Bronchial epithelial cell (primary cell): ENCODE results near the gene KPNB1. TPM values are rescaled to one million over a fixed set of nuclear protein-coding genes. Genes with fewer than 3 reads are reported as not detected.
A peak's percentile ranks its signal among the peaks of the same experiment; 100 is the strongest.

Experiments
- DNase-seq: peaks from one replicate; pipeline ENCODE4 v3.0.0-alpha.2; 2010; ENCODE audit warnings: low read depth
- FAIRE-seq: peaks from 2 replicates; lab custom pipeline; 2011; peaks lifted over from hg19 to GRCh38; lab: Jason Lieb, UNC
- H3K27me3 ChIP-seq: 2 replicates; pipeline ENCODE4 v1.5.1; 2011; ENCODE audit warnings: low read length; ENCODE audit not compliant: control insufficient read depth, insufficient read depth
- H3K36me3 ChIP-seq: 2 replicates; pipeline ENCODE4 v1.5.1; 2011; ENCODE audit warnings: low read length; ENCODE audit not compliant: control insufficient read depth, insufficient read depth
- H3K4me3 ChIP-seq: 2 replicates; pipeline ENCODE4 v1.5.1; 2011; ENCODE audit warnings: mild to moderate bottlenecking, low read depth, low read length, control low read depth
- total RNA-seq: library from RNA; depleted of rRNA; stranded (reverse); fragments of >200 nt; gene quantifications from 2 replicates; pipeline ENCODE4 v1.2.1, GENCODE V29; 2014
- TF ChIP-seq, protein P1 (sequence below): IDR thresholded peaks from 2 replicates; pipeline ENCODE4 v1.5.1; 2011; ENCODE audit warnings: mild to moderate bottlenecking, moderate library complexity, low read length, control low read depth, inconsistent platforms; ENCODE audit not compliant: insufficient read depth, severe bottlenecking

The KPNB1 gene
- total RNA-seq, 1 donor from 2014 or later = 279 TPM

- Histone ChIP-seq H3K27me3 (no peaks in the 10 kb centered on the region), H3K4me3 (no peak overlapping the region), H3K36me3 (peaks cover 3% of the 10 kb centered on the region)
- DNase-seq (no peak), FAIRE-seq (no peak)
- TF ChIP-seq, protein P1, sequence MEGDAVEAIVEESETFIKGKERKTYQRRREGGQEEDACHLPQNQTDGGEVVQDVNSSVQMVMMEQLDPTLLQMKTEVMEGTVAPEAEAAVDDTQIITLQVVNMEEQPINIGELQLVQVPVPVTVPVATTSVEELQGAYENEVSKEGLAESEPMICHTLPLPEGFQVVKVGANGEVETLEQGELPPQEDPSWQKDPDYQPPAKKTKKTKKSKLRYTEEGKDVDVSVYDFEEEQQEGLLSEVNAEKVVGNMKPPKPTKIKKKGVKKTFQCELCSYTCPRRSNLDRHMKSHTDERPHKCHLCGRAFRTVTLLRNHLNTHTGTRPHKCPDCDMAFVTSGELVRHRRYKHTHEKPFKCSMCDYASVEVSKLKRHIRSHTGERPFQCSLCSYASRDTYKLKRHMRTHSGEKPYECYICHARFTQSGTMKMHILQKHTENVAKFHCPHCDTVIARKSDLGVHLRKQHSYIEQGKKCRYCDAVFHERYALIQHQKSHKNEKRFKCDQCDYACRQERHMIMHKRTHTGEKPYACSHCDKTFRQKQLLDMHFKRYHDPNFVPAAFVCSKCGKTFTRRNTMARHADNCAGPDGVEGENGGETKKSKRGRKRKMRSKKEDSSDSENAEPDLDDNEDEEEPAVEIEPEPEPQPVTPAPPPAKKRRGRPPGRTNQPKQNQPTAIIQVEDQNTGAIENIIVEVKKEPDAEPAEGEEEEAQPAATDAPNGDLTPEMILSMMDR = no peak
Measured at GRCh38 chr17:47622180-47622549, 27.6 kb upstream of the KPNB1 start.

- TF ChIP-seq, protein P1 = no peak
- no peaks in the 10 kb centered on the region for H3K36me3 ChIP-seq
Measured at GRCh38 chr17:47624727-47625068, 25.0 kb upstream of the KPNB1 start.

DNA sequence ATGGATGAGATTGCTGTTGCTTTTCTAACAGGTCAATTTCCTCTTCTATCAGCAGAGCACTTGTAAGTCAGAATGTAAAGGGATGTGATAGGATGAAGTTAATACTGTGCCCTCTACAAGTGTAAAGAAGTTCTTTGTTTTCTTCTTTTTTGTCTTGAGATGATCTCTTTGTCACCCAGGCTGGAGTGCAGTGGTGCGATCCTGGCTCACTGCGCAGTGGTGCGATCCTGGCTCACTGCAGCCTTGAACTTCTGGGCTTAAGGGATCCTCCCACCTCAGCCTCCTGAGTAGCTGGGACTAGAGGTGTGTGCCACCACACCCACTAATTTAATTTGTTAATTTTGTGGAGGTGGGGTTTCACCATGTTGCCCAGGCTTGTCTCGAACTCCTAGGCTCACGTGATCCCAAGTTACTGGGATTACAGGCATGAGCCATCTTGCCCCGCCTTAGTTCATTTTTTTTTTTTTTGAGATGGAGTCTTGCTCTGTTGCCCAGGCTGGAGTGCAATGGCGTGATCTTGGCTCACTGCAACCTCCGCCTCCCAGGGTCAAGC lies 21.6 kb upstream of the KPNB1 start:
- no peak for FAIRE-seq
- peak; percentile 36 for DNase-seq
- H3K27me3 ChIP-seq = no peaks in the 10 kb centered on the region
- TF ChIP-seq, protein P1 = no peak
- no peak overlapping the region for H3K4me3 ChIP-seq
- H3K36me3 ChIP-seq = no peaks in the 10 kb centered on the region

More at GRCh38 chr17:47624727-47625068, 25.0 kb upstream of the KPNB1 start:
- FAIRE-seq = no peak
- DNase-seq = no peak
- Histone ChIP-seq H3K27me3 (no peaks in the 10 kb centered on the region), H3K4me3 (no peak overlapping the region)

GRCh38 chr17:47629826-47630225 lies 19.9 kb upstream of the KPNB1 start:
- TF ChIP-seq, protein P1 = no peak
- H3K4me3 ChIP-seq = no peak overlapping the region
- FAIRE-seq (no peak), DNase-seq (no peak)
- no peaks in the 10 kb centered on the region for H3K36me3 ChIP-seq
- no peaks in the 10 kb centered on the region for H3K27me3 ChIP-seq

DNA sequence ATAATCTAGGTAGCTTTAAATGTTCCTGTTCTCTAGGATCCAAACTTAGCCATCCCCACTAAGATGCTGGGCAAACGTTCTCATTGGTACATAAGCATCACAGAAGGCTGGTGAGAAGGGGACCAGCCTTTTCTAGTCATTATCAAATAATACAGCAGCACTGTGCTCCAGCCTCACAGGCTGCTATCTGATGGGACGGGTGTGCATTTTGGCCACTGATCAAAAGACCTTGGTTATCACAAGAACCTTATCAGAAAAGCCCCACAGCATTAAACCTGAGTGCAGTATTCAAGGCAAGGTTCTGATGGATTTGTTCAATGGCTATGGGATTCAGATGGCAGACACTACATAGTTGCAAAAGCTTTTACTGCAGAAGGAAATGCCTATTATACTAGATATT lies 19.1 kb upstream of the KPNB1 start:
- TF ChIP-seq, protein P1 = no peak
- no peak for DNase-seq
- H3K27me3 ChIP-seq = no peaks in the 10 kb centered on the region
- H3K36me3 ChIP-seq = no peaks in the 10 kb centered on the region
- no peak overlapping the region for H3K4me3 ChIP-seq
- no peak for FAIRE-seq

- TF ChIP-seq, protein P1 = no peak
- Histone ChIP-seq H3K36me3 (no peaks in the 10 kb centered on the region), H3K4me3 (no peak overlapping the region), H3K27me3 (no peaks in the 10 kb centered on the region)
- no peak for FAIRE-seq
- no peak for DNase-seq
Measured at GRCh38 chr17:47632991-47633390, 16.7 kb upstream of the KPNB1 start.
